GM19467 (cell line): ENCODE results near the gene TNFRSF1A.

Source experiments
- ATAC-seq: cut with Tn5 transposase; IDR thresholded peaks from one replicate; pipeline ENCODE4 v1.9.1; 2021; ENCODE audit warnings: mild to moderate bottlenecking, moderate library complexity; ENCODE audit not compliant: unreplicated experiment

Gene TNFRSF1A

GRCh38 chr12:6324936-6325750 is 16.7 kb downstream of the TNFRSF1A start:
- ATAC-seq: no peak

GRCh38 chr12:6323995-6324711 is 17.7 kb downstream of the TNFRSF1A start:
- ATAC-seq: no peak

GRCh38 chr12:6323340-6323994 is 18.4 kb downstream of the TNFRSF1A start:
- no peak for ATAC-seq

GRCh38 chr12:6322969-6323339 is 18.9 kb downstream of the TNFRSF1A start:
- ATAC-seq: no peak

GRCh38 chr12:6322352-6322751 is 19.5 kb downstream of the TNFRSF1A start:
- ATAC-seq: no peak

GRCh38 chr12:6321905-6322304 is 20.0 kb downstream of the TNFRSF1A start:
- ATAC-seq: no peak

GRCh38 chr12:6319446-6319845 is 22.4 kb downstream of the TNFRSF1A start:
- ATAC-seq: no peak

GRCh38 chr12:6318440-6318879 is 23.4 kb downstream of the TNFRSF1A start:
- no peak for ATAC-seq

- ATAC-seq: no peak
Measured at GRCh38 chr12:6317693-6318439, 24.0 kb downstream of the TNFRSF1A start.

- no peak for ATAC-seq
Measured at GRCh38 chr12:6316921-6317692, 24.8 kb downstream of the TNFRSF1A start.

GRCh38 chr12:6315704-6316597 is 25.9 kb downstream of the TNFRSF1A start:
- ATAC-seq: no peak

- ATAC-seq: no peak
Measured at GRCh38 chr12:6315184-6315583, 26.7 kb downstream of the TNFRSF1A start.

- no peak for ATAC-seq
Measured at GRCh38 chr12:6314776-6315175, 27.1 kb downstream of the TNFRSF1A start.

GRCh38 chr12:6313326-6313940 is 28.4 kb downstream of the TNFRSF1A start:
- no peak for ATAC-seq

- ATAC-seq: no peak
Measured at GRCh38 chr12:6312529-6313325, 29.1 kb downstream of the TNFRSF1A start.

- no peak for ATAC-seq
Measured at GRCh38 chr12:6311822-6312528, 29.9 kb downstream of the TNFRSF1A start.
